ENCODE results near the gene CSNK2A3.
"Not testable (repeated sequence)": the region's sequence is repeated elsewhere in the genome, so short reads cannot be mapped to it uniquely, and the experiment has no call there.

CSNK2A3 gene

DNA sequence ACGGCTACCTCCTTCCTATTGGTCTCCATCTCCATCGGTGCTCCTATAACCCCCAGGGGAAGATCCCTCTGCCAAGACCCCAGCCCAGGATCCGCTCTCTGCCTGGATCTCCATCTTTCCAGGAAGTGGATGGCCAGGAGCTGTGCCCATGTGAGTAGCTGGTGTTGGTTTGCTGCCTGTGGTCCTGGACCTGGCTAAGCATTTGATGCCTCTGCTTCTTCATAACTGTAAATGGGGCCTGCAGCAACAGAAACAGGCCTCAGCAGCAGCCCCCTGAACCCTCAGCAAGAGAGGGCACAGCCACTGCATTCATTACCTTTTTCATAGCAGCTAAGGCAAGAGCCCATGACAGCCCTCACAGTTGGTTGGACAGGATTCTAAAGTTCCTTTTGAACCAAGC is 26.6 kb upstream of the CSNK2A3 start:
- no peak for DNase-seq

DNA sequence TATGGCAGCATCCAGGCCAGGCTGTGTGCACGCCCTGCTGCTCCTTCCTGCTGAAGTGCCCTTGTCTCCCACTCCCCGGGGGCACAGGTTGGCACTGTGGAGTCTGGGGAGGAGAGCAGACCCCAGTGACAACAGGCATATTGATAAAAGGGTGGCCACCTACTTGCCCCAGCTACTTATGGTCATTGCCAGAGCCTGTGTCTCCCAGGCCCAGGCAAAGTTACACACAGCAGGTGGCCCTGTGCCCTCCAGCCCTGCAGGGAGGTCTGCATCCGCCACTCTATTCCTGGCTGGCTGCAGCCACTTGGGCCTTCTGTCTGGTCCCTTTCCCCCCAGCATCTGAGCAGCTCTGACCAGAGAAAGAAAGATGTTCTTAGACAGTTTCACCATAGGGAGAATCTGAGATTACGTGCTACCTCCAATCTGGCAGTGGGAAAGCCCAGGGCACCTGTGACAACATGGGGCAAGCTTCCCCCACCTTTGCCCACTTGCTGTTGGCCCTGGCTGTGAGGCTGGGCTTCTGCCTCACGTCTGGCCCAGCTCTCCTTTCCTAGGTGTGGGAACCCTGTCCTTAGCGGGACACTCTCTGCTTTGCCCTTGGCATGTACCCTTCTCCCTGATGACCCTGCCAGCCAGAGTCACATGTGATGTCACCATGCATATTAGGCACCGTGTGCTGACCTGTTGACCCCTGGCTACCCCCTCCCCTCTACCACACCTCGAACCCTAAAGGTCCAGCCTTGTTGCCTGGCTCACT is 25.3 kb upstream of the CSNK2A3 start:
- no peak for DNase-seq

DNA sequence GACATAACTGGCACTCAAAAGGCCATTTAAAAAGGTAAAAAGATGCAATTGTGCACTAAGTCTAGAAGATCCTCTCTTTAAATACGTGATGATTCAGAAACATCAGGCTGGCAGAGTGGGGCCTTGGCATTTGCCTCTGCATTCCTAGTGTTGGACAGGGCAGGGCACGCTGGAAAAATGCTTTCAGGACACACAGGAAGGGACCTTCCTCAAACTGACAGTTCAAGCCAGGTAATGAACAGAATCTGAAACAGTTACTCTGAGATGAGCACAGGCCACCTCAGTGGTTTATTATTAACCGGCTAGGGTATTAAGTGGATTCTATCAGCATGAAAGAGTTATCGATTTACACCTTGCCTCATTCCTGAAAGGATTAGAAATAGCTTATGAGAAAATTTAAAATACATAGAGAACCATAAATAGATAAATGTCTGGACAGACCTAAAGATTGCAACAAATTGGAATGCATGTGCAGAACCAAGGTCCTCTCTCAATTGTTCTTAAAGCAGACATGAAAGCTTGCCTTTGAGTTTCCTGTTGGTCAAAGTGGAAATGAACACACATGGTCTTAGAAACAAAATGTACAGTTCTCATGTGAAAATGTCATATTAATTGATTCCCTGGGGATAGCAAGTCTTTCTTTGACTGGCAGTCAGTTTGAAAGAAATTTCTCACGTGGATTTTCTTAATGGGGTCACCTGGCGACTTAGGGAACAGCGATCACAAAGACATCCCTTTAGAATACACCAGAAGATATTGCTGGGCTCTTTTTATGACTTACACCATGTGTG is 21.5 kb upstream of the CSNK2A3 start:
- DNase-seq: no peak

DNA sequence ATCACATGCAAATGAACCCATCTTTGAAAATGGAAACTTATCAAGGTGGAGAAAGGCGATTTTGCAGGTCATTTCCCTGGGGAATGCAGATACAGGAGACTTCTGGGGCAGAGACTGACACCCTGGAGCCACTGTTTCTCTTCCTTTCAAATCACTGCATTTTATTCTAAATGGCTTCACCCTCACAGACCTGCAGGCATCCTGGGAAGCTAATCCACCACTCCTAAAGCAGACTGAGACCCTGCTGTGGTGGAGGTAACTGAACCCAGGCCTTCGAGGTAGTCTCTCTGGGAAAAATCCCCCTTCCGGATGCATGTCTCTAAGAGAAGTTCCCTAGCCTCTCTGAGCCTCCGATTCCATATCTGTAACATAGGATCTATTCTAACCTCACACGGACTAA is 20.9 kb upstream of the CSNK2A3 start:
- no peak for DNase-seq

DNA sequence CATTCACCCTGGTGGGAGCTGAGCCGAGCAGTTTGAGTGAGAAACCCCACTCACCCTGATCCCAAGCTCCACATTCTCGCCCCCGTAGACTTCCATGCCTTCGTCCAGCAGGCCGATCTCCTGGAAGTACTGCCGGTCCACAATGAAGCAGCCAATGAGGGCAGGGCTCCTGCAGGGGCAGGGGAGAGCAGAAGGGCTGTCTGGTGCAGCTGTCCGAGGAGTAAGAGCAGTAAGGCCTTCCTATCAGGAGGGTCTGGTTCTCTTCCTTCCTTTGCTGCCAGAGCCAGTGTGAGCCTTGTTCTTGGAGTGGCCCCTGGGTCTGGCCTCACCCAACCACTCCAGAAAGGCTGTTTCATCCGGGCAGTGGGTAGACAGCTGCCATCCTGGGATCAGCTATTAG is 19.4 kb upstream of the CSNK2A3 start:
- no peak for DNase-seq

DNA sequence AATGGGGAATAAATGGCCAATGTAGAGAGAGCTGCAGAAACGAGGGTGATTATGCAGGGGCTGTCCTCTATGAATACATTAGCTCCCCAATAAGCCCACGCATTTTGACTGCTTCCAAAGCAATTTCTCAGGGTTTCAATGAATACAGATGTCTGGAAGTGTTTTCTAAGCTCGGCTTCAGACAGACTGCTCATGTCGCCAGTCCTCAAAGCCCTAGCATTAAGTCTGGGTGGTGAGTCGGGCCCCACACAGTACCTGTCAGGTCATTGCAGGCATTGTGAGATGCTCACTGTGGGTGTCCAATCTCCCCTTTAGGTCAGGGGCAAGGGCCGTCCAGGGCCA is 17.9 kb upstream of the CSNK2A3 start:
- DNase-seq: no peak

DNA sequence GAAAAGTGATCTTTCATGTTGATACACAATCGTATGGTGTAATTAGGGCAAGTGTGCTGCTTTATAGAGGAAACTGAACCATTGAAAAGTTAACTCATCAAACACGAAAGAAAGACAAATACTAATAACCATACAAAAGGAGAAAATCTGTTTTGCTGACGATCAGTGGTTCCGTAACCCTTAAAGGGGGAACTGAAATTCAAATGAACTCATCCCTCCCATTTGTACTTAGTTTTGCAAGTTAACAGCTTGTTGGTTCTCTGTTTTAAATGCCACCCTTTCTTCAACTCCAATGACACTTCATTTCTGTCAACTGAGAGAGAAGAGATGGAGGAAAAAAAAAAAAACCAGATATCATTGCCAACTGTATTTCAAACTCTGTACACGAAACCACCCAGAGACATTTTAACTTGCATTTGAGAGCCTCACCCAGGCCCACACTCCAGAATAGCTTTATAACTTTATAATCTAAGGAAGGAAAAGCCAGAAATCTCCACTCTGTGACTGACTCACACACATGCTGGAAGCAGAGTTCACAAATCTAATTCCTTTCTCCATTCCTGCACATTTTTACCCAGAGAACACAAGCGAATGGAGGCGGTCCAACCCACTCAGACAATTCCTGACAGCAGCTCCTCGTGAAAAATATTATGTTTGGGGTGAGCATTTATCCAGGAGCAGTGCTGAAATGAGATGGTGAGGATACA is 17.4 kb upstream of the CSNK2A3 start:
- DNase-seq: no peak

DNA sequence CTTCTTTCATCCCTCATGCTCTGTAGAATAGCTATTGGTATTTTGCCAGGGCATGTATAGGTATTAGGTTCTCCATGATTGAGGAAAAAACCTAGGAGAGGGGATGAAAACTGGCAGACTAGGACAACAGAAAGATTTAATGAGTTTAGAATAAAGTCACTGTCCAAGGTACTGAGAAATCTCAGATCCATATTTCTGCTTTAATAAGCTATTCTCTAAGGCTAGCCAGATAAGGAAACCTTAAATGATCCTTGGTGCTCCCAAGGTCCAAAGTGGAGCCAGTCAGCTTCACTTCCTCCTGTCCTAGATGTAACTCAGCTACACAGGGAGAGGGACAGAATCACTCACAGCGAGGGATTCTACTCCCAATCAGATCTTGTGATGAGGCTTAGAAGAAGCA is 13.7 kb upstream of the CSNK2A3 start:
- DNase-seq: no peak

DNA sequence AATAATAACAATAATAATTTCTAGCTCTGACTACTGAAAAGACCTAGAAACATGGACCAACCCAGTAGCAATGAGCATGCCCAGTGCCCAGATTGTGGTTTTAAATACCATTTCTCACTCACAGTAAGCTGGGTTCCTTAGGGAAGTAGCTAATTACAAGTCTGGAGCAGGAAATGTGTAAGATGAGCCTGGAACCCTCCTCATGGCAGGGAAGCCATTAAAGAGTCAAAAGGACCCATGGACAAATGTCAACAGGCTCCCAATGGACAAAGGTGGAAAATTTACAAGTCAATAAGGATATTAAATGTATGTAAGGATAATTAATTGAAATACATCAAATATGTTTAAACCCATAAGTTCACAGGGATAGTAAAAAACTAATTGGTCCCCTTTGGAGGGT is 10.6 kb upstream of the CSNK2A3 start:
- DNase-seq: no peak

DNA sequence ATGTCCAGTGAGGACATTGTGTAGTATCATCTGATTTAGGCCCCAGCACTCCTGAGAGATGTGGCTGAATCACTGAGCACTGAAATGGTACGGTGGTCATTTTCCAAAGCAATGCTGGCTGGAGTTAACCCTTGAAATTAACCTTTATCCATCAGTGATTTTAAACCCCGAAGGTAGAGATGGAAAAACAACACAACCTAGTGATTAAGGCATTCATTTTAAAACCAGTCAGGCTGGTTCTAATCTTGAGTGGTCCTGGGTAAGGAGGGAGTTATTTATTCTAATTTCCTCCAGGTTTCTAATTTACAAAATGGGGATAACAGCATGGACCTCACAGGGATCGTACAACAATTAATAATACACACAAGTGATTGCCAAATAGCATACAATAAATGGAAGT is 6.6 kb upstream of the CSNK2A3 start:
- no peak for DNase-seq

DNA sequence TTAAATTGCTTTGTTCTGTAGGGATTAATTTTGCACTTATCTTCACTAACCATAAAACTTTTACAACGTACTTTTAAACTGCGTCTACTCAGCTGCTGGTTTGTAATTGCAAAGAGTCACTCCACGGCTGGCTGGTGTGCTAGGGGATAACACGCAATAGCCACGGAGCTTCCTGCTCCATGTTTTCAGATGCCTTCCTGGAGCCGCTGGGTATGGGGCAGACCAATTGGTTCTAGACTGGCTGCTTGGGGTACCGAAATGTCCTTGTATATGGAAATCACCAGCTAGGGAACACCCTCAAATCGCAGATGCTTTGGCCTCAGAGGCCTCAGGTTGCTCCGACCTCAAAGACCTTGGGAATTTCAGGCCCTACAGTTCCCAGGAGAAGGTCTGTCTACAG is 3.8 kb upstream of the CSNK2A3 start:
- no peak for DNase-seq

DNA sequence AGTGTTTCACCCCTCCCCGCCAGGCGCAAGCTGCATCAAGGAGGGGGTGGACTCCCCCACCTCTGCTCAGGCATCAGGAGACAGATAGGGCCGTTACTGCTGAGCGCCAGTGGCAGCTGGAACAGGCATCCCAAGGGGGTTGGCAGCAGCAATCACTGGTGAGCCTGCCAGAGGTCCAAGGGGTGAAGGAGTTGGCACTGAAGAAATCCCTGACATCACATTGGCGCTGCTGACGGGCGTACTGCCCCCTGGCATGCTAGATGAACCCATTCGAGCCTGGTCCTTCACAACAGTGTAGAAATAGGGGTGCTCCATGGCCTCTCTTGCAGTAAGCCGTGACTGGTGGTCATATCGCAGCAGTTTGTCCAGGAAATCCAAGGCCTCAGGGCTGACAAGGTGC is 1.2 kb downstream of the CSNK2A3 start:
- DNase-seq: not testable (repeated sequence)

DNA sequence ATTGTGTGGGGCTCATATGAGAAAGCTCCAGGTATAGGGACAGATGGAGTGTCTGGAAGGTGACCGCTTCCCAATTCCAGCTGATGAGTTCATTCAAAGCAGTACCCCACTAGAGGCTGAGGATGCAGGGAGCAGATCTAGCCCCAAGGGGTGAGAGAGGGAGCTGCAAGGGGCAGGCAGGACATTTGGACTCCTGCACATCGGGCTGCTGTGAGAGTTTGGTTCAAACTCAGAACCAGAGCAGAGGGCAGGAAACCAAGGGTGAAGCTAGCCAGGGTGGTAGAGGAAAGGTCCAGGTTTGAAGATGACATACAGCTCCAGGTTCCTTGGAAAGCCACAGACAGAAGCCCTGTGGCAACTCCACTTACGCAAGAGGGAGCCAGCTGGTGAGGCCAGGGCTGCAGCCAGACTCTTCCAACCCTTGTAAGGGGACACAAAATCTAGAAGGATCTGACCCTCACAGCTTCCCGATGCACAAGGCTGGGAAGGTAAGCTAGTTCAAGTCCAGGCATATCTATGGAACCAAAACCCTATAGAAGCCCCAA is 1.9 kb downstream of the CSNK2A3 start:
- no peak for DNase-seq

DNA sequence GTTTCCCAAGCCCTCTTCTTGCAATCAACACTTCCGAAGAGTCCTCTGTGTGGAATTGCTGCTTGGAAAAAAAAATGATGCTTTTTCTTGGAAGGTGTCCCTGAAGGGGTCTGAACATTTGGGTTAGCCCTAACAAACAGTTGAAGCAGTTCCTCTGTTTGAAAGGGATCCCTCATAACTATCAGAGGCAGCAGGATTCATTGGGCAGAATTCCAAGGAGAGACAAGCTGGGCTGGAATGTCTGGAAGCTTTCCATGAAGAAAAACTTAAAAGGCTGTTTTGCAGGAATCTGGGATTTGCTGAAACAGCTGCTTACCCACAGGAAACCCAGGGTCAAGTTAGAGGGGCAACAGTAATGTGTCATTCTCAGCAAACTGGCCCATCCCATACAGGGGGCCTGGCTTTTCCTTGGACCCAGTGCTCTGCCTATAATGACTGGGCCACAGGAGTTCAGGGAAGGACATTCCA is 3.1 kb downstream of the CSNK2A3 start:
- DNase-seq: no peak

DNA sequence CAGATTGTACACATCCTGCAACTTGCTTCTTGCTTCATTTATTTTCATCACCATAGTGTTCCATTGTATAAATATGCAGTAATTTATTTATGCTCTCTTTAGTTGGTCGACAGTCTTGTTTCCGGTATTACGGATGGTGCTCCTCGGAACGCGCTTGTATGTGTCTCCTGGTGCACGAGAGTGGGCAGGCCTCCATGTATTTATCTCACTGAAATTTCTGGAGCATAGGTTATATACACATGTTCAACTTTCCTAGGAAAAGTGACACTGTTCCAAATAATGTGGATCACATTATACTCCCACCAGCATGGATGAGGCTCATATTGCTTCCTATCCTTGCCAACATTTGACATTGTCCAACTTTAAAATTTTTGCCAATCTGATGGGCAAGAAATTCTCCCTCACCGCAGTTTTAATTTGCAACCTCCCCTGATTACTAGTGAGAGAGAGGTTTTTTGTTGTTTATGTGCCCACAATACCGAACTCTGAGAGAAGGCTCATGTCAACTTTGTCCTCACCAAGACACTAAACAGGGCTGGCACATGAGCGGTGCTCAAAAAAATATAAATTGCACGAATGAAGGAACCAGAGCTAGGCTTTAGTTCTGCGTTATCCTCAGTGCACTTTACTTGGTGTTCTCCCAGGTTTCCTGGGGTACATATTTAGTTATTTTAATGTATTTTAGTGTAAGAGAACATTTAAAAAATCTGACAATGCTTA is 3.8 kb downstream of the CSNK2A3 start:
- DNase-seq: no peak

DNA sequence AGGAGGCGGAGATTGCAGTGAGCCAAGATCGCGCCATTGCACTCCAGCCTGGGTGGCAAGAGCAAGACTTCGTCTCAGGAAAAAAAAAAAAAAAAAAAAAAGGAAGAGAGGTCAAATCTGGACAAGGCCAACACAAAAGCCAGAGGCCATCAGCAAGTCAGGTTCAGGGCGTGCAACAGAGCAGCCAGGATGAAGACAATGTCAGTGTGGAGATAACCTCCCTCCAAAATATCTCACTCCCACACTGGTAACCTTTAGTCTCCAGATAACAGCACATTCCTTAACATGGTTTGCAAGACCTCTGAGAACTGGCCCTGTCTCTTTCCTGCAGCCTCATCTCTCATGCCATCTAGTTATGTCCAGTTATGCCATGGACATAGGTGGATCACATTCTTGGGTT is 4.7 kb downstream of the CSNK2A3 start:
- DNase-seq: no peak

DNA sequence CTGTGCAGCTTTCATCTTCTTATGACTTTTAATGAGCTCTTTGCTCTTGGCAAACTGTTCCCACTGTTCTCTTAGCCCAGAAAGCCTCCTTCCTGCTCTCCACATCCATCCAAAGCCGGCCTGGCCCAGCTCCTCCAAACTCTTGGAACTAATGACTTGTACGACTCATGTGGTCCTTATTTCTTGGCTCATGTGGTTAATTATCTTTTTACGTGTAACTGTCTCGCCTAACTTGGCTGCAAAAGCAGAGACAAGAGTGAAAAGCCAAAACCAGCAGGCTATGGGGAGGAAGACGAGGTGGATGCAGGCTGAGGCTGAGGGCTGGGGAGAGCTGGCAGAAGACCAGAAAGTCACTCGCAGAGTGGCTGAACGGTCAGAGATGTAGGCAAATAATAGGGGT is 5.5 kb downstream of the CSNK2A3 start:
- no peak for DNase-seq

DNA sequence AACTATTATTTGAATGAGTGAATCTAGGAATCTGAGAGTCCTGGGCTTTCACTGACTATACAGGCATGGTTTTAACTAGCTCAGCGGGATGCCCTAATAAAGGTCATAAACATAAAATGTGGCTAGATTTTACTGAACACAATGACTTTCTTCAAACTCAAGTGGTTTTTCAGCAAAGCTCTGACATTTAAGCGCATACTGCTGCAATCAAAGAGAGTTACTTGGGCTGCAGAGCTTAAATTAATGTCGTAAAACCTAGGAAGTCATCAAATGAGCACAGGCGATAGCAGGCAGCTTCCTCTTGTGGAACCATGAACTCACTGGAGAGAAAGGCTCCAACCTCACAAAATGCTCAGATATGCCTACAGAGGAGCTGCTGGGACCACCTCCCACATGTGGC is 6.7 kb downstream of the CSNK2A3 start:
- no peak for DNase-seq

DNA sequence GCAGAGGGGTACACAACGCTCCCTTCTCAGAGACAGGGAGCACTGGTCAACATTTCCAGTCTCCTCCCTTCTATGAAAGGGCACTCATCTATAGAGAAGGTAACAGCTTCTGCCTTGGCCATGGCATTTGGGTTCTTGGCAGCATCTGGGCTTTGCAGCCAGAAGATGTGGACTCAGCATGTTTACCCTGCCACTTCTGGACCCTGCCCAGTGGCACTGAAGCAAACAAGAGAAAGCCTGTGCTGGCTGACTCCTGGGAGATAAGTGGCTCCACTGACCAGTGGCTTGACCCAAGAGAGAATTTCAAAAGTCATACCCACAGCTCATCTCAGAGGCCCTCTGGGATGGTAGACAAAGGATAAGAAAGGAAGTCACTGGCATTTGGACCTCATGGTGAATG is 8.0 kb downstream of the CSNK2A3 start:
- no peak for DNase-seq

DNA sequence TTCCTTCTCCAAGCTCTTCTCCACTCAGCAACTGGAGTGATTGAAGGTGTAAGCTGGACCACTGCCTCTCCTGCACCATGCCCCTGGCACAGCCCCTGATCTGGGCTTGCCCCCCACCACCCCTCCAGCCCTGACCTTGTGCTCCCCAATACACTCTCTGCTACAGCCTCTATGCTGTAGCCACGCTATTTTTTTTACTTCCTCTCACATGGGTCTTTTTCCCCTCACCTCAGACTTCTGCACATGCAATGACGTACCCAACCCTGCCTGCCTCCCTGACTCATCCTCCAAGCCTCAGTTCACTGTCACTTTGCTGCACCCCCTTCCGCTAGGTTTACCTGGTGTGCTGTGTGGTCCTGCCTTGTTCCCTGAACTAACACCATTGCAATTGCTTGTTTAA is 9.0 kb downstream of the CSNK2A3 start:
- DNase-seq: no peak

DNA sequence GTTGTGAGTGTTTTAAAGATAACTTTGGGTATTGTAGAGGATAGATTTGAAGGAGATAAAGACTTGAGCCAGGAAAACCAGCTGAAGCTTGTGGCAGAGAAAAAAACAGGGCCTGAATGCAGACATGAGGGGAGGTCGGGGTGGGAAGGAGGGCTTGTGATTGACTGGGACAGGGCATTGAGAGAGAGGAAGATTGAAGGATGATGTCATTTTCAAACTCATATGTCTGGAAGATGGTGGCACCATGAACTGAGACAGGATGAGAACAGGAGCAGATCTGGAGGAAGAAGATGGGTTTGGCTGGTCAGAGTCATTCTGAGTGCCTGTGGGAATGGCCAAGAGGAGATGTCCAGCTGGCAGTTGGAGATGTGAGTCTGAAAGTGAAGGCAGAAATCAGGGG is 14.7 kb downstream of the CSNK2A3 start:
- no peak for DNase-seq

DNA sequence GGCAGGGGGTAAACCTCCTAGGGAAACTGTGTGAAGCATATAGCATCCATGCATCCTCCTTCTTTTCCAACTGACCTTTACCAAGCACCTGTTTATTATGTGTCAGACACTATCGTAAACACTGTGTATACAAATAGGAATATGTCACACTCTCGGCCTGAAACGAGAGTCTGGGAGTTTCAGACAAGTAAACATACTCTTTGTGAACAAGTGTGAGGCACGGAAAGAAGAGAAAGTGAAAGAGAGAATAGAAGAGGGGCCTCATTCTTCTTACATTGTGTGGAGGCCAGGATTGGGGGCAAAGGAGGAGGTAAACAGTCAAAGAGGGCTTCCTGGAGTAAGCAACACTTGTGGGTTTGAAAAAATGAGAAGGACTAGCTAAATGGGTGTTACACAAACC is 16.4 kb downstream of the CSNK2A3 start:
- DNase-seq: no peak

DNA sequence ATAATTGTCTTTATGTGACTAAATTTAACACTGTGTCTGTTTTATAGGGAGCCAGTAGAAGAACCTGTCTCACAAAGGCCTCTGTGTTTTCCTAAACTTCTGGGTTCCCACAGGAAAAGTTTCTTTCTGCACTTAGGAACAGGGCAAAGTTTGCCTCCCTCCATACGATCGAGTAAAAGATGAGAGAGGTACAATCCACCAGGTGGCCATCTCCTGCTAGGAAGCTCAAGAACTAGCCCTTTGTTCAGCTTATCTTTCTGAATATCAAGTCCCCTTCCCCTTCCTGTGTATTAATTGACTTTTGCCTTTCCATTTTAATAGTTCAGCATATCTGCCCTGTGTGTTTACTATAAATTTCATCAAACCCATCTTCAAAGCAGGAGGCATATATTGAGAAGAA is 18.0 kb downstream of the CSNK2A3 start:
- no peak for DNase-seq
